ENCODE measurements around the gene OVOL1. TPM values are rescaled to one million over a fixed set of nuclear protein-coding genes. Genes with fewer than 3 reads are reported as not detected.

The OVOL1 gene
- total RNA-seq, 1 donor from 2014 or later: not detected

Other genes starting within 250 kb of the OVOL1 start
- gene LTBP3, start 228.7 kb upstream of the OVOL1 start, total RNA-seq: 91.9 TPM
- 34.9 TPM for gene ZNRD2, start 216.6 kb upstream of the OVOL1 start, total RNA-seq
- gene FAM89B, start 214.5 kb upstream of the OVOL1 start, total RNA-seq: 37.4 TPM
- gene EHBP1L1, start 211.0 kb upstream of the OVOL1 start, total RNA-seq: 78.6 TPM
- gene KCNK7, start 191.3 kb upstream of the OVOL1 start, total RNA-seq: 1.5 TPM
- 67.6 TPM for gene MAP3K11, start 172.8 kb upstream of the OVOL1 start, total RNA-seq
- gene PCNX3, start 171.3 kb upstream of the OVOL1 start, total RNA-seq: 30.6 TPM
- gene SIPA1, start 149.0 kb upstream of the OVOL1 start, total RNA-seq: 54.5 TPM
- 80.0 TPM for gene RELA, start 124.1 kb upstream of the OVOL1 start, total RNA-seq
- 49.9 TPM for gene KAT5, start 74.8 kb upstream of the OVOL1 start, total RNA-seq
- 71.8 TPM for gene RNASEH2C, start 66.3 kb upstream of the OVOL1 start, total RNA-seq
- gene AP5B1, start 6.1 kb upstream of the OVOL1 start, total RNA-seq: 51.8 TPM
- gene SNX32, start 46.9 kb downstream of the OVOL1 start, total RNA-seq: not detected
- gene CFL1, start 71.1 kb downstream of the OVOL1 start, total RNA-seq: 818 TPM
- gene MUS81, start 73.4 kb downstream of the OVOL1 start, total RNA-seq: 38.0 TPM
- gene EFEMP2, start 85.7 kb downstream of the OVOL1 start, total RNA-seq: 87.7 TPM
- gene CTSW, start 92.8 kb downstream of the OVOL1 start, total RNA-seq: 1.3 TPM
- 46.5 TPM for gene FIBP, start 101.4 kb downstream of the OVOL1 start, total RNA-seq
- gene CCDC85B, start 103.6 kb downstream of the OVOL1 start, total RNA-seq: 26.0 TPM
- gene FOSL1, start 113.3 kb downstream of the OVOL1 start, total RNA-seq: 58.3 TPM
- gene C11orf68, start 132.0 kb downstream of the OVOL1 start, total RNA-seq: 33.4 TPM
- gene DRAP1, start 132.4 kb downstream of the OVOL1 start, total RNA-seq: 87.0 TPM
- not detected for gene TSGA10IP, start 158.4 kb downstream of the OVOL1 start, total RNA-seq
- gene SART1, start 174.7 kb downstream of the OVOL1 start, total RNA-seq: 47.9 TPM
- 31.7 TPM for gene EIF1AD, start 215.1 kb downstream of the OVOL1 start, total RNA-seq
- 121 TPM for gene BANF1, start 215.4 kb downstream of the OVOL1 start, total RNA-seq
- gene CST6, start 224.9 kb downstream of the OVOL1 start, total RNA-seq: not detected
- gene CATSPER1, start 239.4 kb downstream of the OVOL1 start, total RNA-seq: 0.51 TPM

All from mesenteric fat pad (tissue), 1 donor.